Measurements from ENCODE around the gene SLC51A. TPM values are rescaled to one million over a fixed set of nuclear protein-coding genes. Genes with fewer than 3 reads are reported as not detected.
"Not testable (repeated sequence)": the region's sequence is repeated elsewhere in the genome, so short reads cannot be mapped to it uniquely, and the experiment has no call there.

The SLC51A gene
- total RNA-seq, 1 experiment from 2014 or later = not detected

DNA sequence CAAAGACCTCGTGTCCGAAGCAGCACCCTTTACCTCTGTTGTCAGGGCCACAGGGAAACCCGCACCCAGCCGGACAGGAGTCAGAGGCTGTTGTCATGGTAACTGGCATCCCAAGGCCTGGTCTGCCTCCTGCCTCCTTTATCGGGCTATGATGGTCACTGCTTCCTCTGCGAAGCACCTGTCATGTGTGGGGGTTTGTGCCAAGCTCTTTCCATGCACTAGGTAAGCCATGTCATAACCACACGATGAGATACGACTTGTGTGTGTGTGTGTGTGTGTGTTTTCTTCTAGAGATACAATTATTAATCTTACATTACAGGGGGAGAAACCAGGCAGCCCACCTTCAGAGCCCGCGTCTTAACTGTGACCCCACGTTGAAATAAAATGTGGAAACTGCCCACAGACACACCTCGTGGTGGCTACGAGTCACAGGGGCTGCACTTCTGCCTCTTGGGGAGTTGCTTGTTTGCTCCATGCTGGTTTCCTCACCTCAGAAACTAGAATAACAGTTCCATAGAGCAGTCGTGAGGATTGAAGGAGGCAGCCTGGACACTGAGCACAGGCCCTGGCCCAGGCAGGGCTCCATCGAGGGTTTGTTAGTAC is 23.1 kb upstream of the SLC51A start:
- DNase-seq (ENCODE audit: extremely low read depth, low read depth) = no peak

DNA sequence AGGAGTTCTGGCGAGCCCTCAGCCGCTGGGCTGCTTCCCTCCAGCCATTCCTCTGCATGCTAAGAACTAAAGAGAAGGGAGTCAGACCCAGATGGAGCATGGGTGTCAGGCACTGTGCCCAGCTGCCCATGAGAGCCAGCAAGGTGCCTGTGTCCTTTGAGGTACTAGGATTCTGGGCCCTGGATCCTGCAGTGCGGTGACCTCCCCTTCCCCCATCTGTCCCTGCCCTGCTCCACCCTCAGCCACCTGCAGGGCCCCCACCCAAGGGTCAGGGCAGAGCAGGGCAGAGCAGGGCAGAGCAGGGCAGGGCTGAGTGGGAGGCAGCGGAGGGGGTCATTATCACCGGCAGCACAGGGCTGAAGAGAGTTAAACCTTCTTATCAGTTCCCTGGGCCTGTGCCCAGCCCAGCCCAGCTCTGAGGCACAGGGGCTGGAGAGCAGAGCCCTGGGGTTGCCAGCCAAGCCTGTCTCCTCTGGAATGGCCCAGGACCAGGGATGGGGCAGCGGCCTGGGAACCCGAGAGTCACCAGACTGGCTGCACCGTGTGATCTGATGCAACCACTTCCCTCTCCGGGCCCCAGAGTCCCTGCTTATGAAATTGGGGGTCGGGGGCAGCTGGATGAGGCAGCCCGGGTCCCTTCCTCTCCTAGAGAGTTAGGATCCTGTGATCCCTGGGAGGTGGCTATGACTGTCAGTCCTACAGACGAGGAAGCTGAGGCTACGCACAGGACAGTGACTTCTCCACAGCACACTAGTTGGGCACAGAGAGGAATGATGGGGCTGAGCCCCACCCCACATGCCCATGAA is 22.4 kb upstream of the SLC51A start:
- no peak for DNase-seq (ENCODE audit: extremely low read depth, low read depth)

DNA sequence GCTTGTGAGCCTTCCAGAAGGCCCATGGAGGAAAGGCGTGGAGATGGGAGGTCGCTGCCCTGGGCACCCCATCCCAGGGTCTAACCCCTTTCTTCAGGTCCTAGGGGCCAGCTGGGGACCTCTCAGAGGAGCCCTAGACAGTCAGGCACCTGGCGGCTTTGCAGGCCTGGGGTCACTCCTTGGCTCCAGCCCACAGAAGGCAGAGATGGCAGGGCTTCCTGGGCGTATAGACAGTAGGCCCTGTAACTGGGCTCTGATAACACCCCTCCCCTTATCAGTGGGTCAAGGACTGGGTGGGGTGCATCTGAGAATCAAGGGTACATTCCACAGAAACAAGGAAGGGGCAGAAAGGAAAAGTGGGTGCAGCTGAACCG is 21.8 kb upstream of the SLC51A start:
- DNase-seq (ENCODE audit: extremely low read depth, low read depth) = no peak

DNA sequence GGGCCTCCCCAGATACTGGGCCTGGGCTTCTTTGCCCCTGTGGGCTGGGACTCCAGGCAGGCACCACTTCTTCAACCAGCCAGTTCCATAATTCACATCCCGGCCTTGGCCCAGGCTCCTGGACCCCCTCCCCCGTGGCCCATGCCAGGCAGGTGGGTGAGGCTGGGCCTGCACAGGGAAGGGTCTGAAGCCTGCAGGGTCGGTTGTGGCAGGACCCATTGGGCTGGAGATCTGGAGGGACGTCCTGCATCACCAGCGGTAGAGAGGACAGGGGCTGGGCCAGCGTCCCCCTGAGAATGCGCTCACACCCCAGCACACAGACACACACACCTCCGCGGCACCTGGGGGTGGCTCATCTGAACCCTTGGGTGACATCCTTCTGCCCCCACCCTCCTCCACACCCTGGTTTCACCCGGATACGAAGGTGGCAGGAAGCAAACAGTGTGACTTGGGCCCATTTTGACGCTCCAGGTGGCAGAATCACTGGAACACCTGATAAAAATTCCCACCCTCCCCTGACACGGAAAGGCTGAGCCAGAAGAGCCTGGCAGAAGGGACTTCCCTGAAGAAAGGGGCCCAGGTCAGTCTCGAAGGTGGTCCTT is 20.6 kb upstream of the SLC51A start:
- no peak for DNase-seq (ENCODE audit: extremely low read depth, low read depth)

DNA sequence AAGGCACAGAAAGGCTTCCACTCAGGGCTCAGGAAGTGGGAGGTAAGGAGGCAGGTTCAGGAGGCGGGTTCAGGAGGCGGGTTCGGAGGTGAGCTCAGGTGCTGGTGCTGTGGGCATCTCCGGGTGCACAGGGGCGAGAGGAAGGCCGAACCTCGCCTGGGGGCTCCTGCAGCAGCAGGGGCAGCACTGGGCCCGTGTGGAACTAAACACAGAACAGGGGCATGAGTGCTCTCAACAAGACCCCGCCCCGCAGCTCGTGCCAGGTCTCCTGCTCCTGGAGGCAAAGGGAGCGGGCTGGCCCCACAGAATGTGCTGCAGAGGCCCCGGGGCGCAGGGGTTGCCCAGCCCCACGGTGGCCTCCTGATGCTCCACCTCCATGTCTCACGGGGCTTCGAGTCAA is 18.8 kb upstream of the SLC51A start:
- no peak for DNase-seq (ENCODE audit: extremely low read depth, low read depth)

DNA sequence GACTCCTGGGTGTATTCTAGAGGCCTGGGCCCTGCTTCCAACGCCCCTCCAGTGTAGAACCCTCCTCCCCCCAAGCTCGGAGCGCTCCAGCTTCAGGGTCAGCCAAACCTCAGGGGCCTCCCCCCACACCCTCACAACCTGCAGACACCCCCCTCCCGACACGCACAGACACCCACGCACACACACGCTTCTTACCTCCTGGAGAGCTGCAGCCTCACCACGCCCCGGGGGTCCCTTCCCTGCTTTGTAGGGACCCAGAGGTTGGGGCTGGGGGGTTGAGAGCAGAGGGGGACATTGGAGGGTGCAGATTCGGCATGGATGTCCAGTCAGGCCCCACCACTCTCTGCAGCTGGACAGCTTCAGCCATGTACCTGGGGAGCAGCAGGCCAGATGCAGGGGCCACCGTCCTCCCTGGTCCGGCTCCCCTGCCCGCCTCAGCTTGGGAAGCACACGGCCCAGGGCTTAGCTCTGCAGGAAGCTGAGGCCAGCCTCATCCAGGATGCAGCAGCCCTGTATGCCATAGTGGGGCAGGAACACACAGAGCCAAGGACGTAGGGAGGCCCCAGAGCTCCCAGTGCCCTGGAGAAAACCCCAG is 18.2 kb upstream of the SLC51A start:
- DNase-seq (ENCODE audit: extremely low read depth, low read depth) = no peak

DNA sequence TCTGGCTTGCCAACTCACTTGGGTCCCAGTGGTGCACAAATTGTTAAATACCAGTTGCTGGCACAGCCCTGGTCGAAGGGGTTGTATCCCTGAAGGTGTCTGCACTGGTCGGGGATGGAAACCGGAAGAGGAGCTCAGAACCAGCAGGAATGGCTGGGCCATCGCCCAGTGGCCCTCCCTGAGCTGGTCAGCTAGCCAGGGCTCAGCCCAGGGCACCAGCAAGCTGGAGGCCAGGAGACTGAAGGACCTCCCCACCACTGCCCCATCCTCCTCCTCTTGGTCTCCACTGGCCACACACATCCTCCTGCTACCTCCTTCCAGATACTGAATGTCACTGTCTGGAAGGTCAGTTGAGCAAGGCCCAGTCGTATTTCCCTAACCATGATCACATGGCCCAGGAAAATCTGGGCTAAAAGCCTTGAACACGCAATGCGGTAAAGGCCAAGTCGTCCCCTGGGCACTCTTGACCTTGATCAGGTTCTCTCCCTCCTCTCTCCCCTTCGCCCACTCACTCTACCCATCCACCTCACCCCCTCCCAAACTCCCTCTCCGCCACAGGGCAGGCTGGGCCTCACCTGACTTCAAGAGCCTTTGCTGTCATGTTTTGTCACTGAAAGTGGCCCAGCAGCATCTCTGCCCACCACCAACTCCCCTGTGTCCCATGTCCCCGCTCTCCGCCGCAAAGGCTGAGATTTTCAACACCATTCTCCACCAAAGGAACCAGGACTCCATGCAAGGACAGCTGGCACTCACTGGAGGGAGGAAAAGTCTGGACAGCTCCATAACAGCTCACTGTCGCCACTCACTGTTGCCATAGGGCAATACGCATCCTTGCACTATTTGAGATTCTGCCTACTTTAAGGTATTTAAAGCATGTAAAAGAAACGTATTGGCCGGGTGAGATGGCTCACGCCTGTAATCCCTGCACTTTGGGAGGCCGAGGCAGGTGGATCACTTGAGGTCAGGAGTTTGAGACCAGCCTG is 17.3 kb upstream of the SLC51A start:
- no peak for DNase-seq (ENCODE audit: extremely low read depth, low read depth)

DNA sequence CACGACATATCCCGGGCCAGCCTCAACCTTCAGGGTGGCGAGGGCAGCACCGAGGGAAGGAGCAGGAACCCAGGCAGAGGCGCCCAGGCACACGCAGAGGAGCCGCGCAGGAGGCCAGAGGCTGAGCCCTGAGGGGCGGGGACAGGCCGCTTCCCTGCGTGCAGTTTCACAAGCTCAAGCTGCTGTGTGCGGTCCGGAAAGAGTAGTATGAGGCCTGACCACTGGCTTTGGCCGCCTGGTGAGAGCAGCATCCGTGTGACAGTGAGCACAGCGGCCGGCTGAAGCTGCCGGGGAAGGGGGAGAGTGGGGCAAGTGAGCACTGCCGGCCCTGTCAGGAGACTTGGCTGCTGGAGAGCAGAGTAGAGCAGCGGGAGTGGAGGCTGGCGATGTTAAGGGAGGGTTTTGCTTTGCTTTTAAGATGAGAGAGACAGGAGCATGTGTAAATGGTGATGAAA is 13.8 kb upstream of the SLC51A start:
- DNase-seq (ENCODE audit: extremely low read depth, low read depth) = no peak

DNA sequence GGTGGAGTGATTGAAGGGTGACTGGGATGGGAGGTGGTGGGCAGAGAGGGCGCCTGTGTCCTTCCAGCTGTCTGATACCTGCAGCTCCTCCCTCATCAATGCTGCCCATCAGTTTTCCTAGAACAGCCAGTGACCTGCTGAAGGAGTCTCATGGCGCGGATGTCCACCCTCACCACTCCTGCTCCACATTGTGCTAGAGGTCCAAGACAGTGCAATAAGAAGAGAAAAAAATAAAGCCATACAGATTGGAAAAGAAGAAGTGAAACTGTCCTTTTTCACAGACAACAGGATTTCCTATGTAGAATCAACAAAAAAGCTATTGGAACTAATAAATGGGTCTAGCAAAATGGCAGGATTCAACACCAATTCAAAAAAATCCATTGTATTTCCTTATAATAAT is 12.5 kb upstream of the SLC51A start:
- DNase-seq (ENCODE audit: extremely low read depth, low read depth) = no peak

DNA sequence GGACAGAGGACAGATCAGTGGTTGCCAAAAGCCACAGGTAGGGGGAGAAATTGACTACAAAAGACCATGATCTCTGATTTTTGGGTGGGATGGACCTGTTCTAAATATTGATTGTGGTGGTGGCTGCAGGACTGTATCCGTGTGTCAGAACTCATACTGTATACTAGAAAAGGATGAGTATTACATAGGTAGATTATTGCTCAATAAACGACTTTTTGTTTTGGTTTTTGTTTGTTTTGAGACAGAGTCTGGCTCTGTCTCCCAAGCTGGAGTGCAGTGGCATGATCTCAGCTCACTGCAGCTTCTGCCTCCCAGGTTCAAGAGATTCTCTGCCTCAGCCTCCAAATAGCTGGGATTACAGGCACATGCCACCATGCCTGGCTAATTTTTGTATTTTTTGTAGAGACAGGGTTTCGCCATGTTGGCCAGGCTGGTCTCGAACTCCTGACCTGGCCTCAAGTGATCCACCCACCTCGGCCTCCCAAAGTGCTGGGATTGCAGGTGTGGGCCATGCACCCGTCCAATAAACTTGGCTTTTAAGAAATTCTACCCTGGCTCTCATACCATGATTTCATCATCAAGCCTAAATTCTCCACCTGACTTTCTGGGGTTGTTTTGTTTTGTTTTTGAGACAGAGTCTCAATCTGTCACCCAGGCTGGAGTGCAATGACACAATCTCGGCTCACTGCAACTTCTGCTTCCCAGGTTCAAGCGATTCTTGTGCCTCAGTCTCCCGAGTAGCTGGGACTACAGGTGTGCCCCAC is 10.7 kb upstream of the SLC51A start:
- not testable (repeated sequence) for DNase-seq (ENCODE audit: extremely low read depth, low read depth)

DNA sequence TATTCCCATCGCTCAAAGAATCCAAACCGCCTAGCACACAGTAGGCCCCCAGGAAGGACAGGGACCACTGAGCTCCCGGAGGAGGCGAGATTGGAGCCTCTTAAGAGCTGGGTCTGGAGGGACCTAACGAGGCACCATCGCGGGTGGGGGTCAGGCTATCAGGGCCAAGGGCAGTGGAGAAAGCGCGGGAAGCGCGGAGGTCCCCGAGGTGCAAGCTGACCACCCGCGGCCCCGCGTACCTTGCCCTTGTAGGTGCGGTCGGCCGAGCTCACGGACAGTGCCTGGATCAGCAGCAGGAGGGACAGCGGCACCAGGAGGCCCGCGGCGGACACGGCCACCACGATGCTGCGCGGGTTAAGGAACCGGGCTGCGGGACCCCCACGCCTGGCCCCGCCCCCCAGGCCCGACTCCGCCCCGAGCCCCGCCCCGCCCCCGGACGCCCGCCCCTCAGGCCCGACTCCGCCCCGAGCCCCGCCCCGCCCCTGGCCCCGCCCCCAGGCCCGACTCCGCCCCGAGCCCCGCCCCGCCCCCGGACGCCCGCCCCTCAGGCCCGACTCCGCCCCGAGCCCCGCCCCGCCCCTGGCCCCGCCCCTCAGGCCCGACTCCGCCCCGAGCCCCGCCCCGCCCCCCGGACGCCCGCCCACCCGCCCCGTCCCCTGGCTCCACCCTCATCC is 9.0 kb upstream of the SLC51A start:
- DNase-seq (ENCODE audit: extremely low read depth, low read depth) = no peak

DNA sequence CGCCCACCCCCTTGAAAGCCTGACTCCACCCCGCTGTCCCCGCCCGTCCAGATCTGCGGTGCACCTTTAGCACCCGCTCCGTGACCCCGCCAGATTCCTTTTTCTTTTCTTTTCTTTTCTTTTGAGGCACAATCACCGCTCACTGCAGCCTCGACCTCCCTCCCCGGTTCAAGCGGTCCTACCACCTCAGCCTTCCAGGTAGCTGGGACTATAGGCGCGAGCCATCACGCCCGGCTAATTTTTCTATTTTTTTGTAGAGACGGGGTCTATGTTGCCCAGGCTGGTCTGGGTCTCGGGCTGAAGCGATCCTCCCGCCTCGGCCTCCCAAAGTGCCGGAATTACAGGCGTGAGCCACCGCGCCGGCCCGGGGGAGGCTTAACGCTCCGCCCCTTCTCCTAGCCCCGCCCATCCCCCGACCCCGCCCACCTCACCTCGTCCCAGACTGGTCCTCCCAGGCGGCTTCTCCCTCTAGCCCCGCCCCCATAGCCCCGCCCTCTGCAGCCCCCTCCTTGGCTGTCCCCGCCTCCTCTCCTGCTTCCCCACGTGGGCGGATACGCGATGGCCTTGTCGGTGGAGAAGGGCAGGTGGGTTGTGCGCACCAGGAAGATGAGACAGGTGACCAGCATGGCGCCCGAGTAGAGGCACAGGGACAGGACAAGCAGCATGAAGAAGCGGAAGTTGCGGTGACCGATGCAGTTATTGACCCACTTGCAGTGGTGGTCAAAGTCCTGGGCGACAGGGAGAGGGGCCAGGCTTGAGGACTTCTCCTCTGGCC is 8.3 kb upstream of the SLC51A start:
- DNase-seq (ENCODE audit: extremely low read depth, low read depth) = no peak

DNA sequence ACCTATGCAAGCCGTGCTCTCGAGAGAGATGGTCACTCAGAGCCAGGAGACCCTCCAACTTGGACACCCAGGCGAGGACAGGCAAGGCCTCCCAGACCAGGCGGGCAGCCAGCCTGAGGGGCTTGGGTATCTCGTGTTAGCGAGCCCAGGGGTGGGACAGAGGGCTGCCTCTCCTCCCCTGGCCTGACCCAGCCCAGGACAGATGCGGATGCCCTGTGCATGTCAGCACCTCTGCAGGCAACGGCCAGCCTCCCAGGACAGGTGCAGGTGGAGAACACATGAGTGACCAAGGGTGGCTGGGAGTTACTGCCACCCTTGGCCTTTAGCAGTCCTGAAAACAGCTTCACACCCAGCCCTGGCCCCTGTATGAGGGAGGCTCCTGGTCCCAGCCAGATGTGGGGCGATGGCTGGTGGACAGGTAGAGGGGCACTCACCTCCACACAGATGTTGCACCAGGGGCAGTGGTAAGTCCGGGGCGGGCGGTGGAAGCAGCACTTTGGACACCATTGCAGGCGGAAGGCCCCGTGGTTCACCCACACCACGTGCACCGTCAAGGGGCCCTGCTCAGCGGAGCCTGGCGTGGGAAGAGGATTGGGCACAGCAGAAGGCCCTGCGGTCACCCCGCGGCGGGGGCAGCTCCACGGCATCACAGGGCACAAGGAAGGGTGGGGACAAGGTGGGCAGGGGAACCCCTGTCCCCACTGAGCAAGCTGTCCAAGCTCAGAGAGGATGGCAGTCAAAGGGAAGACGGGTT is 7.2 kb upstream of the SLC51A start:
- no peak for DNase-seq (ENCODE audit: extremely low read depth, low read depth)

DNA sequence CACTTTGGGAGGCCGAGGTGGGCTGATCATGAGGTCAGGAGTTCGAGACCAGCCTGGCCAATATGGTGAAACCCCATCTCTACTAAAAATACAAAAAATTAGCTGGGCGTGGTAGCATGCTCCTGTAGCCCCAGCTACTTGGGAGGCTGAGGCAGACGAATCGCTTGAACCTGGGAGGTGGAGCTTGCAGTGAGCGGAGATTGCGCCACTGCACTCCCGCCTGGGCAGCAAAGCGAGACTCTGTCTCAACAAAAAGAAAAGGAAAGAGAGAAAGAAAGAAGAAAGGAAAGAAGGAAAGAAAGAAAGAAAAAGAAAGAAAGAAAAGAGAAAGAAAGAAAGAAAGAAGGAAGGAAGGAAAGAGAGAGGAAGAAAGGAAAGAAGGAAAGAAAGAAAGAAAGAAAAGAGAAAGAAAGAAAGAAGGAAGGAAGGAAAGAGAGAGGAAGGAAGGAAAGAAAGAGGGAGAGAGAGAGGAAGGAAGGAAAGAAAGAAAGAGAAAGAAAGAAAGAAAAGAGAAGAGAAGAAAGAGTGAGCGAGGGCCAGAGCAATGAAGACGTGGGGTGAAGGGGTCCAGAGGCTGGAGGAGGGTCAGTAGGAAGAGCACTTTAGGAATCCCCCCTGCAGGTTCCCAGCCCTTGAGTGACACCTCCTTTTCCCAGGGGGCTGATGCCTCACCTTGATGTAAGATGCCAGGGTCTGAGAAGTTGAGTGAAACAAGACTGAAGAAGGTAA is 6.2 kb upstream of the SLC51A start:
- not testable (repeated sequence) for DNase-seq (ENCODE audit: extremely low read depth, low read depth)

DNA sequence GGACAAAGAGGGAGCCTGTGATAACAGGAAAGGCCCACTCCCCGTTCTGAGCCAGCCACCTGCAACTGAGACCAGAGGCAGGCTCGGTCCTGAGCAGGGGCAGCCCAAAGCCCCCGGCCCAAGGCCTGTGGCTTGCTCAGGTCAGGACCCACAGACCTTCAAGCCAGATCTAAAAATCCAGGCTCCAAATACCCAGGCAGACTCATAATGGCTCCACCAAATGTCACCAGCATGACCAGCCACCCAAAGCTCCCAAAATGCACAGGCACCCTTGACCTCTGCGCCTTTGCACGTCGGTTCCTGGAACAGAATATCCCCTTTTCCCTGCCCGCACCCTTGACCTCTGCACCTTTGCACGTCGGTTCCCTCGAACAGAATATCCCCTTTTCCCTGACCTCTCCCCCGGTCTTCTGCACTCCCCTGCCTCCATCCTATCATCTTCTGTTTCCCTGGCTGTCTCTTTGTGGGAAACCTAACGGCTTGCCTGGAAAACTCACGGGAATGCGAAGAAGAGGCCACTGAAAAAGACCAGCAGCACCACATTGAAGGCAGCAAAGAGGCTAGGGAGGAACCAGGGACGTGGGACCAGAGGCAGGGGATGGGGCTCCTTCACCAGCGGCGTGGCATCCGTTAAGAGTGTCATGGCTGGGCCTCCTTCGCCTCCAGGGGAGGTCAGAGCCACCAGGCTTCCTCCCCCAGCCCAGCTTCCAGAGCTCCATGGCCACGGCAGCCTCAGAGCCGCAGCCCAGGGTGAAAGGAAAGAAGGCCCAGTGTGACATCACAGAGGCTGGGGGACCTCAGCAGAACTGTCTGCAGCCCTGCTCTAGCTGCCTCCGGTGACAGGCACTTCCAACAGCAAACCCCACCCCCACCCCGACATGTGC is 5.4 kb upstream of the SLC51A start, which contains the start of gene ZDHHC19:
Gene ZDHHC19, minus strand, starts transcription at position 728 of the 884 bp plus-strand sequence. Its CDS starts 85 bp downstream, at position 643.
- DNase-seq (ENCODE audit: extremely low read depth, low read depth) = no peak
